Prostate gland (tissue), 2 donors: ENCODE data around the gene ERICH6B. TPM values are rescaled to one million over a fixed set of nuclear protein-coding genes. Genes with fewer than 3 reads are reported as not detected.
"Not testable (repeated sequence)": the region's sequence is repeated elsewhere in the genome, so short reads cannot be mapped to it uniquely, and the experiment has no call there.

Experiments used
- DNase-seq: peaks from one replicate; pipeline ENCODE4 v3.0.0-alpha.2; 2019; ENCODE audit warnings: low spot score
- H3K27ac ChIP-seq, 2 donors: fragments of 200-600 bp; sonication (generic); 2 replicates each; pipeline ENCODE4 v1.5.1; 2017 to 2019
- H3K27me3 ChIP-seq: fragments of 200-600 bp; sonication (generic); replicated peaks from 2 replicates; pipeline ENCODE4 v1.5.1; 2019; ENCODE audit not compliant: insufficient read depth
- H3K36me3 ChIP-seq, 2 donors: fragments of 200-600 bp; sonication (generic); 1 replicate in 1 of 2; 2 replicates in 1 of 2; pipeline versions ENCODE4 v1.5.1 to v1.8.1; 2017 to 2019
- H3K4me1 ChIP-seq: fragments of 200-600 bp; sonication (generic); replicated peaks from 2 replicates; pipeline ENCODE4 v1.5.1; 2019
- H3K4me3 ChIP-seq, 2 donors: fragments of 200-600 bp; sonication (generic); 2 replicates each; pipeline ENCODE4 v1.5.1; 2017 to 2019
- H3K9me3 ChIP-seq: fragments of 200-600 bp; sonication (generic); 2 replicates; pipeline ENCODE4 v1.5.1; 2017
- POLR2A ChIP-seq: fragments of 450-650 bp; IDR thresholded peaks from one replicate; pipeline ENCODE4 v1.6.1; 2016; ENCODE audit warnings: antibody characterized with exemption, mild to moderate bottlenecking
- POLR2AphosphoS5 ChIP-seq: sonication (generic); formaldehyde crosslinking; IDR thresholded peaks from one replicate; pipeline ENCODE4 v1.6.1; 2017; ENCODE audit warnings: antibody characterized with exemption
- WGBS: methylation state at CpG from one replicate; pipeline ENCODE4 v1.1.5; 2018; 5-methylcytosine and 5-hydroxymethylcytosine counted together
- intact Hi-C: fragments of 100-400 bp; cut with DNase I; formaldehyde crosslinking; loops from one replicate; pipeline ENCODE4 v1.14.2; 2022
- total RNA-seq, 2 donors: library from RNA; depleted of rRNA; stranded (reverse); fragments of >200 nt; gene quantifications; one replicate each; pipeline ENCODE4 v1.1.0, GENCODE V29; 2016
- TF ChIP-seq, protein P1 (sequence below), 4 experiments: fragments of 200-600 bp in 2 of 4; fragments of 450-650 bp in 2 of 4; sonication (generic) in 2 of 4; IDR thresholded peaks; 1 replicate in 3 of 4; 2 replicates in 1 of 4; pipeline ENCODE4 v1.5.1; 2016 to 2019; ENCODE audit warnings: antibody characterized with exemption in 4 of 4, mild to moderate bottlenecking in 2 of 4, moderate library complexity in 2 of 4

ERICH6B gene
- not detected for total RNA-seq

DNA sequence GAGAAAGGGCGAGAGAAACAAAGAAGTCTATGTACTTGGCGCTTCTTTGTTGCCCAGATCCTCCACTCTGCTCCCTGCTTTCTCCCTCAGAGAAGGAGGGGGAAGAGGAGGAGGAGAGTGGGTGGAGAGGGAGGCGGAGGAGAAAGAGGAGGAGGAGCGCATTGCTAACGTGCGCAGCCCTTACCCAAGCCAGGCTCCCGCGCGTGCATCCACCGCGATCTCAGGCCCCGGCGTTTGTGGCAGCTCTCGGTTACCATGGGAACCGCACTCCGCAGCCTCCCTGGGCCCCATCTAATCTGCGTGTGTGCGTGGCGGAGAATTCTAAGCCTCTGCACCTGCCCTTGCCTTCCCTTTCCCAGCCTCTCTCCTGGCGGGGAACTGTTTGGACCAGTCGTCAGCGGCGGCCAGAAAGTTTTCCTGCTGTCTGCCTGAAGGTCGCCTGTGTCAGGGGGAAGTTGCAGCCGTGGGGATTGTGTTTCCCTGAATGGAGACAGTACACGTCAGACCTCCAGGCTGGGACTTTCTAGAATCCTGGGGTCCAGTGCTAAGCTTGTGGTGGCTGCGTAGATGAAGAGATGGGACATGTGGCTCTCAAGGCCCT lies at the start of gene ERICH6B:
ERICH6B (minus strand) TSS at position 239 of the 601 bp plus-strand sequence. CDS start 18,734 bp downstream, outside the sequence.
- H3K36me3 ChIP-seq = no peaks in the 10 kb centered on the region
- TF ChIP-seq POLR2A = no peak
- TF ChIP-seq, protein P1, sequence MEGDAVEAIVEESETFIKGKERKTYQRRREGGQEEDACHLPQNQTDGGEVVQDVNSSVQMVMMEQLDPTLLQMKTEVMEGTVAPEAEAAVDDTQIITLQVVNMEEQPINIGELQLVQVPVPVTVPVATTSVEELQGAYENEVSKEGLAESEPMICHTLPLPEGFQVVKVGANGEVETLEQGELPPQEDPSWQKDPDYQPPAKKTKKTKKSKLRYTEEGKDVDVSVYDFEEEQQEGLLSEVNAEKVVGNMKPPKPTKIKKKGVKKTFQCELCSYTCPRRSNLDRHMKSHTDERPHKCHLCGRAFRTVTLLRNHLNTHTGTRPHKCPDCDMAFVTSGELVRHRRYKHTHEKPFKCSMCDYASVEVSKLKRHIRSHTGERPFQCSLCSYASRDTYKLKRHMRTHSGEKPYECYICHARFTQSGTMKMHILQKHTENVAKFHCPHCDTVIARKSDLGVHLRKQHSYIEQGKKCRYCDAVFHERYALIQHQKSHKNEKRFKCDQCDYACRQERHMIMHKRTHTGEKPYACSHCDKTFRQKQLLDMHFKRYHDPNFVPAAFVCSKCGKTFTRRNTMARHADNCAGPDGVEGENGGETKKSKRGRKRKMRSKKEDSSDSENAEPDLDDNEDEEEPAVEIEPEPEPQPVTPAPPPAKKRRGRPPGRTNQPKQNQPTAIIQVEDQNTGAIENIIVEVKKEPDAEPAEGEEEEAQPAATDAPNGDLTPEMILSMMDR (IDR thresholded peaks at IDR 0.05) = no peak
- no peak for TF ChIP-seq POLR2AphosphoS5
- H3K9me3 ChIP-seq = no peaks in the 10 kb centered on the region
- no peaks in the 10 kb centered on the region for H3K27me3 ChIP-seq
- no peak within 1 kb of the TSS for H3K27ac ChIP-seq
- intact Hi-C loops = no loop called here
- H3K4me3 ChIP-seq = no peak within 1 kb of the TSS
- WGBS = 6% methylated on average over 27 of the region's 27 CpGs
- no peak for DNase-seq
- no peaks in the 10 kb centered on the region for H3K4me1 ChIP-seq

DNA sequence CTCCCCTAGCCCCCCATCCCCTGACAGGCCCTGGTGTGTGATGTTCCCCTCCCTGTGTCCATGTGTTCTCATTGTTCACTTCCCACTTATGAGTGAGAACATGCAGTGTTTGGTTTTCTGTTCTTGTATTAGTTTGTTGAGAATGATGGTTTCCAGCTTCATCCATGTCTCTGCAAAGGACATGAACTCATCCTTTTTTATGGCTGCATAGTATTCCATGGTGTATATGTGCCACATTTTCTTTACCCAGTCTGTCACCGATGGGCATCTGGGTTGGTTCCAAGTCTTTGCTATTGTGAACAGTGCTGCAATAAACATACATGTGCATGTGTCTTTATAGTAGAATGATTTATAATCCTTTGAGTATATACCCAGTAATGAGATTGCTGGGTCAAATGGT lies 47.4 kb upstream of the ERICH6B start:
- 92% methylated on average over 1 of the region's 1 CpG for WGBS
- H3K27me3 ChIP-seq, H3K27ac ChIP-seq, DNase-seq, H3K9me3 ChIP-seq, H3K4me1 ChIP-seq, H3K36me3 ChIP-seq, intact Hi-C loops, H3K4me3 ChIP-seq: not testable (repeated sequence)

DNA sequence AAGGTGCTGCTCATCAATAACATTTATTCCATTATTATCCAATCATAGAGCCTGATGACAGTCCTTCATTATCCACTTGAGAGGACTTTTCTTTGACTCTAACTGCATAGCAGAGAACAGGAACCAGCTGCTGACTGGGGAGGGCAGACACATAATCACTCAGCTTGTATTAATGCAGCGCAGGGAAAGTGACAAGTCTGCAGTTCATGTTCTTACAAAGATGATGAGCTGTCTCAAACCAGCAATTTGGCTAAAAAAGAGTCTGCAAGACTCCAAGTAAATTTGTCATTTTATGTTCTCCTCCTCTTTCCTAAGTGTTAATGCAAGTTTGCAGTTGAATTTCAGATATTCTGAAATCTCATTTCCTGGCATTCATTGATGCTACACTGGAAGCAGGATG lies 46.6 kb upstream of the ERICH6B start:
- no peak for DNase-seq
- 81% methylated on average over 1 of the region's 1 CpG for WGBS
- intact Hi-C loops = no loop called here
- Histone ChIP-seq H3K4me1 (no peaks in the 10 kb centered on the region), H3K27ac (no peak overlapping the region), H3K9me3 (no peaks in the 10 kb centered on the region), H3K27me3 (no peaks in the 10 kb centered on the region), H3K36me3 (no peaks in the 10 kb centered on the region), H3K4me3 (no peak overlapping the region)
- TF ChIP-seq, protein P1 (IDR thresholded peaks at IDR 0.05) = no peak
- TF ChIP-seq POLR2AphosphoS5 (no peak), POLR2A (no peak)

DNA sequence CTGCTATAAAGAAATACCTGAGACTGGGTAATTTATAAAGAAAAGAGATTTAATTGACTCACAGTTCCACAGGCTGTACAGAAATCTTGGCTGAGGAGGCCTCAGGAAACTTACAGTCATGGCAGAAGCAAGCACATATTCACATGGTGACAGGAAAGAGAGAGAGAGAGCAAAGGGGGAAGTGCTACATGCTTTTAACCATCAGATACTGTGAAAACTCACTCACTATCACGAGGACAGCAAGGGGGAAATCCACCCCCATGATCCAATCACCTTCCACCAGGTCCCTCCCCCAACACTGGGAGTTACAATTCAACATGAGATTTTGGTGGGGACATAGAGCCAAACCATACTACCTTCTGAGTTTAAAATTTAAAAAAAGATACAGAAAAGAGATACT lies 44.9 kb upstream of the ERICH6B start:
- H3K9me3 ChIP-seq, H3K27me3 ChIP-seq, H3K36me3 ChIP-seq, H3K4me1 ChIP-seq, DNase-seq, intact Hi-C loops, H3K4me3 ChIP-seq, H3K27ac ChIP-seq: not testable (repeated sequence)
- 52% methylated on average over 1 of the region's 1 CpG for WGBS

DNA sequence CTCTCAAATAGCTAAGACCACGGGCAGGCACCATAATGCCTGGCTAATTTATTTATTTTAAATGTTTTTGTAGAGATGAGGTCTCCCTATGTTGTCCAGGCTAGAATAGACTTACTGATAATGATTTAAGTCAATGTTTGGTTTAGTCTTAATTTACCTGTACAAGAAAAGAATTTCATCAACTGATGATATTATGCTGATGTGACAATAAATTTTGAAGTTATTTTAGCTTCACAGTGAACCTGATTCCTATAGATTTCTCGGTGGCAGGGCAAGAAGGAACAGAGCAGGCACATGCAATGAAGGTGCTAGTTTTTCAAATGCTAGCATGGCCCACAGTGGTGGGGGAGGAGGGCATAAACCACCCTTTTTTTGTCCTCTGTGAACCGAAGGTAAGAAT lies 44.0 kb upstream of the ERICH6B start:
- no peak for DNase-seq
- Histone ChIP-seq H3K9me3 (no peaks in the 10 kb centered on the region), H3K36me3 (no peaks in the 10 kb centered on the region), H3K4me3 (no peak overlapping the region), H3K4me1 (no peaks in the 10 kb centered on the region), H3K27ac (no peak overlapping the region), H3K27me3 (no peaks in the 10 kb centered on the region)
- intact Hi-C loops = no loop called here
- 64% methylated on average over 3 of the region's 3 CpGs for WGBS
- TF ChIP-seq, protein P1 (IDR thresholded peaks at IDR 0.05) = no peak
- no peak for TF ChIP-seq POLR2A
- no peak for TF ChIP-seq POLR2AphosphoS5

DNA sequence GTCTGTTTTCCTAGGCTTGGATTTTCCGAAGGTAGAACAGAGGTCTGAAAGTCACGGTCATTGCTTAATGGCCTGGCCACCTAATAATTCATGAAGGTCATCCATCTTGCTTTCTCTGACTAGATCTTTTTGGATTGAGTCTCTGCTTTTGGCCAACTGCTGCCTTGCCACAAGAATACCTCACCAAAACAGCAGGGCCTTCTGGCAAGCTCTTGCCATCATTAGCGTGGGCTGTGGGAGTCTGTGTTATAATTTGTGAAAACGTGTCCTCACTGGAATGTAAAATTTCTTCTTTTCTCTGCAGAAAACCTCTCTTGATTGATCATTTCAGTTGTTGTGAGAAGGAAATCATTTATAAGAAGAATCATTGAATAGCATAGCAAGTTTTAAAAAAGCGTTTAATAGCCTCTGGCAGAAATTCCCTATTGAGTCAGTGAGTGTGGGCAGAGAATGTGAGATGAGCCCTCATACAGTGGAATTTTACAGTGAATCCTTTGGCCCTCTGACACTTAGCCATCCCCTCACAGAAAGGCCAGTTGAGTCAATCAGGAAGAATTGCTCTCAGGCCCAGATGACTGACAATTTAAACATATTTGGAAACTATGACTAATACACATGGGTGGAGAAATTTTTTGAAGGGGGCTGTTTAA lies 43.2 kb upstream of the ERICH6B start:
- no peak for TF ChIP-seq POLR2A
- TF ChIP-seq, protein P1 (IDR thresholded peaks at IDR 0.05) = no peak
- no peak for TF ChIP-seq POLR2AphosphoS5
- Histone ChIP-seq H3K4me3 (no peak overlapping the region), H3K27me3 (no peaks in the 10 kb centered on the region), H3K4me1 (no peaks in the 10 kb centered on the region), H3K36me3 (no peaks in the 10 kb centered on the region), H3K9me3 (no peaks in the 10 kb centered on the region), H3K27ac (no peak overlapping the region)
- intact Hi-C loops = no loop called here
- WGBS = 79% methylated on average over 5 of the region's 5 CpGs
- no peak for DNase-seq
